Posterior cingulate gyrus (tissue), 11 donors: ENCODE measurements around the gene SCFD2.
A peak's percentile ranks its signal among the peaks of the same experiment; 100 is the strongest.
"Not testable (repeated sequence)": the region's sequence is repeated elsewhere in the genome, so short reads cannot be mapped to it uniquely, and the experiment has no call there.

Experiments
- DNase-seq, 10 donors: peaks; one replicate each; pipeline versions ENCODE4 v3.0.0 to v3.0.0-alpha.2; 2020 to 2021; ENCODE audit warnings: mixed read lengths in 3 of 10
- intact Hi-C: fragments of 100-400 bp; cut with DNase I; formaldehyde crosslinking; loops from one replicate; pipeline ENCODE4 v1.15.1; 2023

SCFD2 gene

GRCh38 chr4:53273726-53274125 lies 92.1 kb downstream of the SCFD2 start:
- intact Hi-C loops = no loop called here

GRCh38 chr4:53267026-53267425 lies 98.8 kb downstream of the SCFD2 start:
- intact Hi-C loops = no loop called here
- DNase-seq = no peak

More at GRCh38 chr4:53273726-53274125, 92.1 kb downstream of the SCFD2 start:
- no peak for DNase-seq

- DNase-seq = peak in 1 of 10 donors; percentile 78
- intact Hi-C loops = not testable (repeated sequence)
These were observed 109.9 kb downstream of the SCFD2 start for GRCh38 chr4:53255986-53256385.

GRCh38 chr4:53240573-53240972 lies 125.3 kb downstream of the SCFD2 start:
- DNase-seq = no peak
- intact Hi-C loops = no loop called here

GRCh38 chr4:53238352-53238751 lies 127.5 kb downstream of the SCFD2 start:
- intact Hi-C loops, DNase-seq: not testable (repeated sequence)

GRCh38 chr4:53237811-53238210 lies 128.1 kb downstream of the SCFD2 start:
- DNase-seq, intact Hi-C loops: not testable (repeated sequence)

- intact Hi-C loops, DNase-seq: not testable (repeated sequence)
These were observed 129.2 kb downstream of the SCFD2 start for GRCh38 chr4:53236624-53237023.

- intact Hi-C loops = no loop called here
- no peak for DNase-seq
These were observed 130.3 kb downstream of the SCFD2 start for GRCh38 chr4:53235547-53235946.

- intact Hi-C loops = no loop called here
- no peak for DNase-seq
These were observed 131.2 kb downstream of the SCFD2 start for GRCh38 chr4:53234669-53235068.

- DNase-seq = no peak
- intact Hi-C loops = no loop called here
These were observed 131.8 kb downstream of the SCFD2 start for GRCh38 chr4:53234111-53234510.

- intact Hi-C loops = no loop called here
- DNase-seq = no peak
These were observed 132.6 kb downstream of the SCFD2 start for GRCh38 chr4:53233114-53233795.

- DNase-seq = no peak
- intact Hi-C loops = no loop called here
These were observed 133.5 kb downstream of the SCFD2 start for GRCh38 chr4:53232371-53232770.

- DNase-seq = no peak
- intact Hi-C loops = no loop called here
These were observed 137.8 kb downstream of the SCFD2 start for GRCh38 chr4:53228036-53228435.

GRCh38 chr4:53227451-53227850 lies 138.4 kb downstream of the SCFD2 start:
- intact Hi-C loops = no loop called here
- no peak for DNase-seq

- intact Hi-C loops = no loop called here
- DNase-seq = no peak
These were observed 143.9 kb downstream of the SCFD2 start for GRCh38 chr4:53221832-53222480.

- intact Hi-C loops = not testable (repeated sequence)
- peak in 2 of 10 donors; percentile 57 to 69 for DNase-seq
These were observed 146.7 kb downstream of the SCFD2 start for GRCh38 chr4:53219148-53219547.

GRCh38 chr4:53208753-53209152 lies 157.1 kb downstream of the SCFD2 start:
- no peak for DNase-seq
- intact Hi-C loops = no loop called here

- intact Hi-C loops = no loop called here
These were observed 159.9 kb downstream of the SCFD2 start for GRCh38 chr4:53205970-53206369.

GRCh38 chr4:53199356-53199755 lies 166.5 kb downstream of the SCFD2 start:
- intact Hi-C loops = loop anchor here (5.0 kb wide), 3 partner anchors 708 to 1033 kb away; no protein-coding TSS in a partner anchor
- no peak for DNase-seq

More at GRCh38 chr4:53205970-53206369, 159.9 kb downstream of the SCFD2 start:
- DNase-seq = no peak

- intact Hi-C loops = loop anchor here (5.0 kb wide), 3 partner anchors 710 to 1035 kb away; no protein-coding TSS in a partner anchor
- DNase-seq = no peak
These were observed 168.1 kb downstream of the SCFD2 start for GRCh38 chr4:53197772-53198142.

- intact Hi-C loops = loop anchor here (5.0 kb wide), 3 partner anchors 710 to 1035 kb away; no protein-coding TSS in a partner anchor
- no peak for DNase-seq
These were observed 168.7 kb downstream of the SCFD2 start for GRCh38 chr4:53196882-53197771.
